ENCODE measurements around the gene SMURF2. TPM values are rescaled to one million over a fixed set of nuclear protein-coding genes. Genes with fewer than 3 reads are reported as not detected.

SMURF2 gene
- total and polyA plus RNA-seq, 2 of the 4 experiments (the other 2 are of a cell fraction), result 131 to 774 TPM

DNA sequence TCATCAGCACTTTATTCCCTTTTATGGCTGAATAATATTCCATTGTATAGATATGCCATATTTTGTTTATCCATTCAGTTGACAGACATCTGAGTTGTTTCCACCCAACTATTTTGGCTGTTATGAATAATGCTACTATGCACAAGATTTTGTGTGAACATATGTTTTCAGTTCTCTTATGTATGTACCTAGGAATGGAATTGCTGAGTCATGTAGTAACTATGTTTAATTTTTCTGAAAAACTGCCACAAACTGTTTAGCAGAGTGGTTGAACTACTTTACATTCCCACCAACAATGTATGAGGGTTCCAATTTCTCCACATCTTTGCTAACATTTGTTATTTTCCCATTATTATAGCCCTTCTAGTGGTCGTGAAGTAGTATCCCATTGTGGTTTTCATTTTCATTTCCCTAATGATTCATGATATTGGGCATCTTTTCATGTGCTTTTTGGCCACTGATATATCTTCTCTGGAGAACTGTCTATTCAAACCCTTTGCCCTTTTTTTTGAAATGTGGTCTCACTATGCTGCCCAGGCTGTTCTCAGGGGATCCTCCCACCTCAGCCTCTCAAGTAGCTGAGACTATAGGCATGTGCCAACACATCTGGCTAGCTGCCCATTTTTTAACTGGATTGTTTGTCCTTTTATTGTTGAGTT is 26.3 kb downstream of the SMURF2 start:
- no peak overlapping the region for H2BK20ac ChIP-seq (ENCODE audit: low read depth, low read length)
- no peak overlapping the region for H2BK120ac ChIP-seq (ENCODE audit: low read depth, low read length)
- intact Hi-C loops (cut with micrococcal nuclease) (no loop called here), in situ Hi-C loops (cut with MboI; ENCODE audit: low sequenced_read_pairs) (loop anchor here (25.0 kb wide), 1 partner anchor 323 kb away; no protein-coding TSS in a partner anchor), dilution Hi-C loops (cut with HindIII; ENCODE audit: low sequenced_read_pairs, unreplicated experiment) (no loop called here)
- peak overlapping the region; percentile 50; the same call in 1 of the 2 replicates for H3K4me2 ChIP-seq (ENCODE audit: low read depth, low read length)
- peaks cover 19% of the 10 kb centered on the region for H3K36me3 ChIP-seq (ENCODE audit: control insufficient read depth, insufficient read depth, low read length)
- peaks cover 14% of the 10 kb centered on the region for H3K9me1 ChIP-seq (ENCODE audit: insufficient read depth, low read length)
- H3K79me1 ChIP-seq (ENCODE audit: low read depth in 1 of 2, low read length in 2 of 2), result peaks cover 0 to 27% of the 10 kb centered on the region in 2 experiments; a peak in 2 of 4 replicates
- H4K8ac ChIP-seq (ENCODE audit: low read depth in 2 of 2, low read length in 2 of 2), result peak overlapping the region in 1 of 2 experiments; percentile 22; a peak in 1 of 4 replicates
- TSS peak; percentile 4 for BruUV-seq (replicated peaks)
- DNase-seq (peak; percentile 88), ATAC-seq (ENCODE audit: low read depth) (peak; percentile 28)
- no peak overlapping the region for H2AFZ ChIP-seq (replicated peaks; ENCODE audit: low read length, poor library complexity)
- no peak overlapping the region for H4K5ac ChIP-seq (ENCODE audit: low read depth, low read length)
- H3K18ac ChIP-seq (ENCODE audit: low read depth, low read length), result no peak overlapping the region
- H3K14ac ChIP-seq (replicated peaks; ENCODE audit: low read depth, low read length), result no peak overlapping the region; the same call in 1 of the 2 replicates
- peaks cover 17% of the 10 kb centered on the region for H3K4me1 ChIP-seq (ENCODE audit: control insufficient read depth, insufficient read depth, low read length)
- H3K56ac ChIP-seq (ENCODE audit: extremely low read depth, insufficient read depth, low read length), result no peak overlapping the region
- WGBS, 2 experiments (ENCODE audit: extremely low coverage in 2 of 2, insufficient read length in 1 of 2), result no CpG with 5 or more reads among the region's 1 CpG
- H3K27ac ChIP-seq (ENCODE audit: insufficient read depth, low read length), result peak overlapping the region; percentile 78; the same call in 1 of the 2 replicates
- no peak overlapping the region for H4K91ac ChIP-seq (ENCODE audit: insufficient read depth, low read depth, low read length)
- H3K4ac ChIP-seq (ENCODE audit: low read depth, low read length), result peak overlapping the region; percentile 33; the same call in 1 of the 2 replicates
- POLR2A ChIA-PET (ENCODE audit: unreplicated experiment), result no interaction called here
- H2BK5ac ChIP-seq (ENCODE audit: low read depth, low read length, poor library complexity, severe bottlenecking), result peak overlapping the region; percentile 86
- no peak overlapping the region for H3K9ac ChIP-seq (ENCODE audit: low read depth, low read length)
- no peak overlapping the region for H3K4me3 ChIP-seq (ENCODE audit: insufficient read depth, low read depth, low read length)
- no peak overlapping the region for H2BK15ac ChIP-seq (ENCODE audit: low read depth, low read length)
- CTCF ChIA-PET, result no interaction called here
- H2AK9ac ChIP-seq (replicated peaks; ENCODE audit: low read depth, low read length, poor library complexity), result no peak overlapping the region
- H2AK5ac ChIP-seq (ENCODE audit: low read depth, low read length), result no peak overlapping the region
- TF ChIP-seq POLR2A (IDR thresholded peaks at IDR 0.05; ENCODE audit: low read depth, low read length) (no peak), NFE2L2 (IDR thresholded peaks at IDR 0.05; ENCODE audit: low read depth, low read length) (peak; percentile 99), RFX5 (IDR thresholded peaks at IDR 0.05; ENCODE audit: low read depth, low read length) (no peak), MAFK (IDR thresholded peaks at IDR 0.05; ENCODE audit: low read depth, low read length) (peak; percentile 95)
- H3K9me3 ChIP-seq (ENCODE audit: control insufficient read depth, insufficient read depth, low read length), result no peaks in the 10 kb centered on the region
- H3K27me3 ChIP-seq (ENCODE audit: control insufficient read depth, insufficient read depth, low read length), result no peaks in the 10 kb centered on the region
- H3K23ac ChIP-seq (ENCODE audit: low read depth, low read length), result no peak overlapping the region
- H4K20me1 ChIP-seq (ENCODE audit: insufficient read depth, low read length), result peaks cover 100% of the 10 kb centered on the region

All from IMR-90 (cell line).